ENCODE data around the gene SLFNL1. TPM values are rescaled to one million over a fixed set of nuclear protein-coding genes. Genes with fewer than 3 reads are reported as not detected.

Gene SLFNL1
- total RNA-seq, 4 donors from 2014 or later = 0.42 to 0.97 (median 0.60) TPM; not detected in 1

- no peak for TF ChIP-seq POLR2AphosphoS5 (IDR thresholded peaks at IDR 0.05)
- TF ChIP-seq POLR2A (IDR thresholded peaks at IDR 0.05) = no peak
- TF ChIP-seq CTCF (IDR thresholded peaks at IDR 0.05) = no peak
- no peak for TF ChIP-seq EP300 (IDR thresholded peaks at IDR 0.05)
- Histone ChIP-seq H3K9me3 (no peaks in the 10 kb centered on the region), H3K4me1 (no peaks in the 10 kb centered on the region), H3K36me3 (peaks cover 24% of the 10 kb centered on the region), H3K27ac (no peak overlapping the region), H3K4me3 (no peak overlapping the region), H3K27me3 (no peaks in the 10 kb centered on the region)
- 98% methylated on average over 13 of the region's 17 CpGs for WGBS
- no peak for DNase-seq (ENCODE audit: low spot score in 2 of 2)
These were observed 1.4 kb downstream of the SLFNL1 start for GRCh38 chr1:41020109-41020576.

- H3K27me3 ChIP-seq = no peaks in the 10 kb centered on the region
- H3K27ac ChIP-seq = no peak overlapping the region
- no peak for DNase-seq (ENCODE audit: low spot score in 2 of 2)
- H3K9me3 ChIP-seq = no peaks in the 10 kb centered on the region
- TF ChIP-seq EP300 (IDR thresholded peaks at IDR 0.05) = no peak
- no peak for TF ChIP-seq POLR2A (IDR thresholded peaks at IDR 0.05)
- no peak for TF ChIP-seq CTCF (IDR thresholded peaks at IDR 0.05)
- no peak for TF ChIP-seq POLR2AphosphoS5 (IDR thresholded peaks at IDR 0.05)
- no peaks in the 10 kb centered on the region for H3K4me1 ChIP-seq
- H3K4me3 ChIP-seq = no peak overlapping the region
- 86% methylated on average over 2 of the region's 2 CpGs for WGBS
- peaks cover 22% of the 10 kb centered on the region for H3K36me3 ChIP-seq
These were observed 2.2 kb downstream of the SLFNL1 start for GRCh38 chr1:41019353-41019745.

- Histone ChIP-seq H3K27me3 (no peaks in the 10 kb centered on the region), H3K4me3 (no peak overlapping the region), H3K27ac (no peak overlapping the region), H3K4me1 (peaks cover 4% of the 10 kb centered on the region), H3K36me3 (peaks cover 21% of the 10 kb centered on the region), H3K9me3 (no peaks in the 10 kb centered on the region)
- WGBS = no CpG with 5 or more reads among the region's 8 CpGs
- no peak for DNase-seq (ENCODE audit: low spot score in 2 of 2)
- TF ChIP-seq EP300 (IDR thresholded peaks at IDR 0.05) = no peak
- no peak for TF ChIP-seq CTCF (IDR thresholded peaks at IDR 0.05)
- TF ChIP-seq POLR2A (IDR thresholded peaks at IDR 0.05) = no peak
These were observed 3.5 kb downstream of the SLFNL1 start for GRCh38 chr1:41018018-41018410.

- H3K36me3 ChIP-seq = peaks cover 28% of the 10 kb centered on the region
- no peak for DNase-seq (ENCODE audit: low spot score in 2 of 2)
- no peak overlapping the region for H3K27ac ChIP-seq
- H3K4me3 ChIP-seq = no peak overlapping the region
- no peaks in the 10 kb centered on the region for H3K27me3 ChIP-seq
- H3K4me1 ChIP-seq = peaks cover 4% of the 10 kb centered on the region
- no peaks in the 10 kb centered on the region for H3K9me3 ChIP-seq
- WGBS = 95% methylated on average over 21 of the region's 44 CpGs
- TF ChIP-seq POLR2A (IDR thresholded peaks at IDR 0.05) (no peak), CTCF (IDR thresholded peaks at IDR 0.05) (no peak), EP300 (IDR thresholded peaks at IDR 0.05) (no peak), POLR2AphosphoS5 (IDR thresholded peaks at IDR 0.05) (no peak)
These were observed 4.1 kb downstream of the SLFNL1 start for GRCh38 chr1:41017141-41018017.

- peaks cover 4% of the 10 kb centered on the region for H3K4me1 ChIP-seq
- no peak for DNase-seq (ENCODE audit: low spot score in 2 of 2)
- peaks cover 38% of the 10 kb centered on the region for H3K36me3 ChIP-seq
- H3K27me3 ChIP-seq = no peaks in the 10 kb centered on the region
- no peak for TF ChIP-seq POLR2AphosphoS5 (IDR thresholded peaks at IDR 0.05)
- no peak for TF ChIP-seq POLR2A (IDR thresholded peaks at IDR 0.05)
- no peak for TF ChIP-seq EP300 (IDR thresholded peaks at IDR 0.05)
- no peak for TF ChIP-seq CTCF (IDR thresholded peaks at IDR 0.05)
- no peak overlapping the region for H3K4me3 ChIP-seq
- H3K27ac ChIP-seq = no peak overlapping the region
- WGBS = 87% methylated on average over 10 of the region's 13 CpGs
- H3K9me3 ChIP-seq = no peaks in the 10 kb centered on the region
These were observed 5.5 kb downstream of the SLFNL1 start for GRCh38 chr1:41015897-41016470.

Measured in suprapubic skin (tissue), 4 donors.